ENCODE measurements around the gene ATP6V1A. TPM values are rescaled to one million over a fixed set of nuclear protein-coding genes. Genes with fewer than 3 reads are reported as not detected.

ATP6V1A gene
- total RNA-seq, 2 experiments from 2014 or later, result 8.7 to 9.4 TPM

GRCh38 chr3:113745756-113746547 is 883 bp upstream of the ATP6V1A start, which contains the start of gene NAA50:
Gene NAA50 (minus strand): TSS chr3:113746249. CDS start chr3:113745949, 300 bp downstream.
- H3K27me3 Mint-ChIP-seq, result no peaks in the 10 kb centered on the region
- peak within 1 kb of the TSS; percentile 94 for H3K4me3 Mint-ChIP-seq
- intact Hi-C loops (cut with DNase I, micrococcal nuclease), result loop anchor here (1.0 to 10.0 kb wide), 10 partner anchors 10 to 1401 kb away; partner anchors contain the start of genes SPICE1 (in 2 of the 2), USF3 (in 2 of the 2), ATG3 (in 1 of the 2) and CCDC191 (in 1 of the 2)
- H3K4me1 ChIP-seq (ENCODE audit: insufficient read depth, low read length), result peaks cover 27% of the 10 kb centered on the region
- H3K27ac Mint-ChIP-seq, result peak within 1 kb of the TSS; percentile 100
- H3K36me3 Mint-ChIP-seq (ENCODE audit: low read depth), result peaks cover 30% of the 10 kb centered on the region
- peak within 1 kb of the TSS; percentile 88 for H3K4me3 ChIP-seq (ENCODE audit: low read length)
- H3K4me1 Mint-ChIP-seq (ENCODE audit: low read depth), result peaks cover 80% of the 10 kb centered on the region
- peak within 1 kb of the TSS; percentile 100 for H3K27ac ChIP-seq (ENCODE audit: low read depth in 1 of 2, low read length in 2 of 2)
- ChIA-PET CTCF (interaction anchor here (0.7 to 3.5 kb wide), 27 partner anchors 11 to 468 kb away, joined by 3 to 82 read pairs (median 4); partner anchors contain the start of genes GRAMD1C, SPICE1 and USF3), POLR2A (interaction anchor here (0.6 to 4.2 kb wide), 17 partner anchors 8 to 1401 kb away, joined by 3 to 116 read pairs (median 6); partner anchors contain the start of genes SPICE1, USF3 and ZBTB20)
- no peaks in the 10 kb centered on the region for H3K9me3 Mint-ChIP-seq
- no peaks in the 10 kb centered on the region for H3K27me3 ChIP-seq (ENCODE audit: control insufficient read depth in 1 of 2, insufficient read depth in 2 of 2, low read length in 2 of 2)
- DNase-seq (peak; percentile 90 to 97 (median 94)), ATAC-seq (ENCODE audit: poor library complexity) (peak; percentile 69)
- H3K9me3 ChIP-seq (ENCODE audit: control insufficient read depth in 1 of 2, insufficient read depth in 1 of 2, low read length in 2 of 2), result no peaks in the 10 kb centered on the region
- peaks cover 3% of the 10 kb centered on the region for H3K36me3 ChIP-seq (ENCODE audit: insufficient read depth, low read length)
- peak; percentile 7 for TF ChIP-seq CTCF (IDR thresholded peaks at IDR 0.05)

GRCh38 chr3:113747283-113748046 is 630 bp downstream of the ATP6V1A start:
- H3K27ac ChIP-seq (ENCODE audit: low read depth in 1 of 2, low read length in 2 of 2), result peak overlapping the region; percentile 100
- peaks cover 3% of the 10 kb centered on the region for H3K36me3 ChIP-seq (ENCODE audit: insufficient read depth, low read length)
- Mint-ChIP-seq H3K27ac (peak overlapping the region; percentile 100), H3K36me3 (ENCODE audit: low read depth) (peaks cover 26% of the 10 kb centered on the region), H3K4me3 (peak overlapping the region; percentile 94), H3K27me3 (no peaks in the 10 kb centered on the region), H3K4me1 (ENCODE audit: low read depth) (peaks cover 68% of the 10 kb centered on the region), H3K9me3 (no peaks in the 10 kb centered on the region)
- POLR2A ChIA-PET, result interaction anchor here (0.6 to 4.2 kb wide), 18 partner anchors 9 to 1399 kb away, joined by 3 to 116 read pairs (median 4); partner anchors contain the start of genes SPICE1, USF3 and ZBTB20
- no peak for TF ChIP-seq CTCF (IDR thresholded peaks at IDR 0.05)
- H3K4me1 ChIP-seq (ENCODE audit: insufficient read depth, low read length), result peaks cover 24% of the 10 kb centered on the region
- H3K9me3 ChIP-seq (ENCODE audit: control insufficient read depth in 1 of 2, insufficient read depth in 1 of 2, low read length in 2 of 2), result no peaks in the 10 kb centered on the region
- peak in 6 of 14 experiments; percentile 3 to 41 (median 30) for DNase-seq
- intact Hi-C loops (cut with DNase I, micrococcal nuclease), result loop anchor here (2.0 to 10.0 kb wide), 8 partner anchors 35 to 1400 kb away; partner anchors contain the start of genes SPICE1 (in 2 of the 2), ATG3 (in 1 of the 2), CCDC191 (in 1 of the 2) and QTRT2 (in 1 of the 2)
- CTCF ChIA-PET, result interaction anchor here (1.1 to 3.5 kb wide), 4 partner anchors 12 to 254 kb away, joined by 3 to 82 read pairs (median 4); partner anchors contain the start of gene USF3
- peak overlapping the region; percentile 88 for H3K4me3 ChIP-seq (ENCODE audit: low read length)
- H3K27me3 ChIP-seq (ENCODE audit: control insufficient read depth in 1 of 2, insufficient read depth in 2 of 2, low read length in 2 of 2), result no peaks in the 10 kb centered on the region
- no peak for ATAC-seq (ENCODE audit: poor library complexity)

GRCh38 chr3:113751141-113751540 is 4.3 kb downstream of the ATP6V1A start:
- ChIA-PET POLR2A (no interaction called here), CTCF (no interaction called here)
- peaks cover 49% of the 10 kb centered on the region for H3K4me1 Mint-ChIP-seq (ENCODE audit: low read depth)
- H3K36me3 ChIP-seq (ENCODE audit: insufficient read depth, low read length), result no peaks in the 10 kb centered on the region
- H3K9me3 Mint-ChIP-seq, result no peaks in the 10 kb centered on the region
- H3K9me3 ChIP-seq (ENCODE audit: control insufficient read depth in 1 of 2, insufficient read depth in 1 of 2, low read length in 2 of 2), result no peaks in the 10 kb centered on the region
- H3K4me3 ChIP-seq (ENCODE audit: low read length), result no peak overlapping the region
- intact Hi-C loops (cut with DNase I, micrococcal nuclease), result no loop called here
- H3K36me3 Mint-ChIP-seq (ENCODE audit: low read depth), result peaks cover 14% of the 10 kb centered on the region
- H3K4me3 Mint-ChIP-seq, result no peak overlapping the region
- no peak for TF ChIP-seq CTCF (IDR thresholded peaks at IDR 0.05)
- H3K27me3 ChIP-seq (ENCODE audit: control insufficient read depth in 1 of 2, insufficient read depth in 2 of 2, low read length in 2 of 2), result no peaks in the 10 kb centered on the region
- H3K27ac ChIP-seq (ENCODE audit: low read depth in 1 of 2, low read length in 2 of 2), result no peak overlapping the region
- H3K27ac Mint-ChIP-seq, result no peak overlapping the region
- no peak for ATAC-seq (ENCODE audit: poor library complexity)
- no peaks in the 10 kb centered on the region for H3K27me3 Mint-ChIP-seq
- DNase-seq, result no peak
- H3K4me1 ChIP-seq (ENCODE audit: insufficient read depth, low read length), result peaks cover 9% of the 10 kb centered on the region

All from CD4-positive, alpha-beta T cell (primary cell).